PC-3 (cell line): ENCODE data around the gene TEKTIP1. TPM values are rescaled to one million over a fixed set of nuclear protein-coding genes. Genes with fewer than 3 reads are reported as not detected.

Source experiments
- ATAC-seq: fragments of 200-7000 bp; cut with Tn5 transposase; 2 replicates; pipeline ENCODE4 v1.9.1; 2020; ENCODE audit warnings: mild to moderate bottlenecking, moderate library complexity
- BruUV-seq: library from RNA; stranded (reverse); fragments of 400-500 nt; replicated peaks from 2 replicates; lab custom pipeline; 2021; lab: Mats Ljungman, UMichigan
- CTCF ChIA-PET: fragments of 300-600 bp; sonication (Branson Sonifier 250); formaldehyde crosslinking; loops from one replicate; lab custom pipeline; 2022; ENCODE audit warnings: antibody characterized with exemption; lab: Charles Lee
- POLR2A ChIA-PET: fragments of 300-600 bp; sonication (Branson Sonifier 250); formaldehyde crosslinking; loops from one replicate; lab custom pipeline; 2022; ENCODE audit warnings: antibody characterized with exemption; ENCODE audit not compliant: unreplicated experiment; lab: Charles Lee
- DNase-seq: peaks from one replicate; pipeline ENCODE4 v3.0.0-alpha.2; 2015
- H2AFZ ChIP-seq: fragments of 300-600 bp; sonication (generic); 2 replicates; pipeline ENCODE4 v1.6.0; 2016; ENCODE audit warnings: antibody characterized with exemption, low read length
- H3F3A ChIP-seq: fragments of 300-600 bp; sonication (generic); one replicate; pipeline ENCODE4 v1.6.0; 2017; ENCODE audit warnings: antibody characterized with exemption, low read length, control low read depth, mild to moderate bottlenecking; ENCODE audit not compliant: unreplicated experiment
- H3K27ac ChIP-seq: fragments of 300-600 bp; sonication (generic); 2 replicates; pipeline ENCODE4 v1.5.1; 2016; ENCODE audit warnings: mild to moderate bottlenecking, low read length
- H3K27me3 ChIP-seq: fragments of 300-600 bp; sonication (generic); 2 replicates; pipeline ENCODE4 v1.6.1; 2016; ENCODE audit warnings: low read length, mixed read lengths
- H3K36me3 ChIP-seq: fragments of 300-600 bp; sonication (generic); 2 replicates; pipeline ENCODE4 v1.6.1; 2016; ENCODE audit warnings: low read depth, mixed run types, low read length, mixed read lengths
- H3K4me1 ChIP-seq: fragments of 300-600 bp; sonication (generic); 2 replicates; pipeline ENCODE4 v1.5.1; 2016; ENCODE audit warnings: low read length; ENCODE audit not compliant: insufficient read depth
- H3K4me2 ChIP-seq: fragments of 300-600 bp; sonication (generic); 2 replicates; pipeline ENCODE4 v1.6.0; 2016; ENCODE audit warnings: low read length
- H3K4me3 ChIP-seq: fragments of 300-600 bp; sonication (generic); 2 replicates; pipeline ENCODE4 v1.5.1; 2016; ENCODE audit warnings: mild to moderate bottlenecking, low read length, mixed read lengths
- H3K79me2 ChIP-seq: fragments of 300-600 bp; sonication (generic); 2 replicates; pipeline ENCODE4 v1.6.1; 2017; ENCODE audit warnings: low read length, mixed read lengths
- H3K9ac ChIP-seq: fragments of 300-600 bp; sonication (generic); 2 replicates; pipeline ENCODE4 v1.6.0; 2016; ENCODE audit warnings: mild to moderate bottlenecking, low read length
- H3K9me2 ChIP-seq: fragments of 300-600 bp; sonication (generic); replicated peaks from 2 replicates; pipeline ENCODE4 v1.6.1; 2016; ENCODE audit warnings: mixed run types, low read length, mixed read lengths
- H3K9me3 ChIP-seq: fragments of 300-600 bp; sonication (generic); 2 replicates; pipeline ENCODE4 v1.6.1; 2016; ENCODE audit warnings: low read length, mixed read lengths
- H4K20me1 ChIP-seq: fragments of 300-600 bp; sonication (generic); 2 replicates; pipeline ENCODE4 v1.6.1; 2016; ENCODE audit warnings: low read length, mixed read lengths
- CTCF ChIP-seq: fragments of 300-600 bp; sonication (generic); conservative IDR thresholded peaks from 2 replicates; pipeline ENCODE4 v1.5.1; 2017; ENCODE audit warnings: antibody characterized with exemption, low read depth, mild to moderate bottlenecking, low read length
- EZH2 ChIP-seq: fragments of 300-600 bp; sonication (generic); IDR thresholded peaks from one replicate; pipeline ENCODE4 v1.6.1; 2017; ENCODE audit warnings: antibody characterized with exemption, mild to moderate bottlenecking, low read length; ENCODE audit not compliant: unreplicated experiment
- EZH2phosphoT487 ChIP-seq: fragments of 300-600 bp; sonication (generic); IDR thresholded peaks from 2 replicates; pipeline ENCODE4 v1.6.1; 2018; ENCODE audit warnings: mild to moderate bottlenecking, antibody characterized with exemption, low read length, borderline replicate concordance
- intact Hi-C: fragments of 100-400 bp; cut with micrococcal nuclease; formaldehyde crosslinking; loops from 2 replicates; pipeline ENCODE4 v1.9.0; 2023
- total RNA-seq: library from RNA; depleted of rRNA; stranded (reverse); fragments of >200 nt; gene quantifications from 2 replicates; pipeline ENCODE4 v1.2.3, GENCODE V29; 2014

Gene TEKTIP1
- total RNA-seq, 1 experiment from 2014 or later, result not detected

GRCh38 chr19:3500429-3501101 lies 38.4 kb upstream of the TEKTIP1 start, which contains the start of gene DOHH:
Gene DOHH (minus strand): TSS chr19:3500674. CDS start chr19:3496814, 3,860 bp downstream.
- Histone ChIP-seq H3K9me3 (no peaks in the 10 kb centered on the region), H3F3A (no peaks in the 10 kb centered on the region), H3K9me2 (no peaks in the 10 kb centered on the region), H3K4me1 (peaks cover 13% of the 10 kb centered on the region), H4K20me1 (no peaks in the 10 kb centered on the region), H3K27ac (peak within 1 kb of the TSS; percentile 68), H3K4me3 (peak within 1 kb of the TSS; percentile 98), H3K79me2 (peaks cover 33% of the 10 kb centered on the region), H2AFZ (peak within 1 kb of the TSS; percentile 72), H3K36me3 (no peaks in the 10 kb centered on the region; the same call in 1 of the 2 replicates), H3K9ac (peak within 1 kb of the TSS; percentile 86), H3K4me2 (peak within 1 kb of the TSS; percentile 81), H3K27me3 (no peaks in the 10 kb centered on the region)
- ChIA-PET POLR2A (interaction anchor here (0.6 kb wide), 1 partner anchor 58 kb away, joined by 3 read pairs; no protein-coding TSS in a partner anchor), CTCF (no interaction called here)
- ATAC-seq, result peak; percentile 94
- DNase-seq, result peak; percentile 94
- intact Hi-C loops, result no loop called here
- no TSS peak for BruUV-seq
- TF ChIP-seq CTCF (no peak), EZH2phosphoT487 (no peak), EZH2 (no peak)

GRCh38 chr19:3501780-3502179 lies 37.2 kb upstream of the TEKTIP1 start:
- no TSS peak for BruUV-seq
- H3K79me2 ChIP-seq, result peaks cover 39% of the 10 kb centered on the region
- intact Hi-C loops, result no loop called here
- TF ChIP-seq CTCF (no peak), EZH2phosphoT487 (no peak), EZH2 (no peak)
- H3K36me3 ChIP-seq, result no peaks in the 10 kb centered on the region
- H3K27me3 ChIP-seq, result no peaks in the 10 kb centered on the region
- H3K27ac ChIP-seq, result no peak overlapping the region
- no peak overlapping the region for H3K4me2 ChIP-seq
- DNase-seq (no peak), ATAC-seq (no peak)
- H3K9me2 ChIP-seq, result no peaks in the 10 kb centered on the region
- no peak overlapping the region for H2AFZ ChIP-seq
- H3K4me1 ChIP-seq, result peaks cover 16% of the 10 kb centered on the region
- no peak overlapping the region for H3K9ac ChIP-seq
- no peaks in the 10 kb centered on the region for H3K9me3 ChIP-seq
- H3K4me3 ChIP-seq, result no peak overlapping the region
- H4K20me1 ChIP-seq, result no peaks in the 10 kb centered on the region
- CTCF ChIA-PET, result no interaction called here
- no peaks in the 10 kb centered on the region for H3F3A ChIP-seq
- POLR2A ChIA-PET, result no interaction called here

GRCh38 chr19:3503036-3503572 lies 35.9 kb upstream of the TEKTIP1 start:
- TF ChIP-seq EZH2phosphoT487 (no peak), EZH2 (no peak), CTCF (no peak)
- no peak overlapping the region for H3K27ac ChIP-seq
- no peaks in the 10 kb centered on the region for H3K36me3 ChIP-seq
- intact Hi-C loops, result no loop called here
- peaks cover 42% of the 10 kb centered on the region for H3K79me2 ChIP-seq
- no peaks in the 10 kb centered on the region for H4K20me1 ChIP-seq
- ATAC-seq (no peak), DNase-seq (peak; percentile 8)
- ChIA-PET CTCF (no interaction called here), POLR2A (no interaction called here)
- no peak overlapping the region for H3K4me3 ChIP-seq
- no peaks in the 10 kb centered on the region for H3F3A ChIP-seq
- H3K4me2 ChIP-seq, result no peak overlapping the region
- BruUV-seq, result no TSS peak
- no peak overlapping the region for H2AFZ ChIP-seq
- no peaks in the 10 kb centered on the region for H3K9me3 ChIP-seq
- H3K27me3 ChIP-seq, result no peaks in the 10 kb centered on the region
- H3K9ac ChIP-seq, result no peak overlapping the region
- peaks cover 16% of the 10 kb centered on the region for H3K4me1 ChIP-seq
- no peaks in the 10 kb centered on the region for H3K9me2 ChIP-seq
